HEK293 (cell line): ENCODE data around the gene ITGB8.

ENCODE experiments used
- BCL11A ChIP-seq: fragments of 450-650 bp; formaldehyde crosslinking; IDR thresholded peaks from 2 replicates; pipeline ENCODE4 v1.5.1; 2016; ENCODE audit warnings: low read depth, missing biosample characterization, missing genetic modification characterization
- GFI1B ChIP-seq: fragments of 450-650 bp; formaldehyde crosslinking; IDR thresholded peaks from 2 replicates; pipeline ENCODE4 v1.5.1; 2016; ENCODE audit warnings: missing biosample characterization, missing genetic modification characterization
- SP2 ChIP-seq: fragments of 450-650 bp; formaldehyde crosslinking; IDR thresholded peaks from 2 replicates; pipeline ENCODE4 v1.5.1; 2016; ENCODE audit warnings: missing biosample characterization, missing genetic modification characterization
- TCF7L2 ChIP-seq: IDR thresholded peaks from 2 replicates; pipeline ENCODE4 v1.6.1; 2011; ENCODE audit warnings: low read depth, mild to moderate bottlenecking, inconsistent platforms, low read length, moderate library complexity, borderline replicate concordance
- ZBTB20 ChIP-seq: fragments of 450-650 bp; formaldehyde crosslinking; IDR thresholded peaks from 2 replicates; pipeline ENCODE4 v1.5.1; 2016; ENCODE audit warnings: missing biosample characterization, missing genetic modification characterization
- ZNF10 ChIP-seq: fragments of 450-650 bp; formaldehyde crosslinking; IDR thresholded peaks from 2 replicates; pipeline ENCODE4 v1.5.1; 2017; ENCODE audit warnings: missing biosample characterization, missing genetic modification characterization
- ZNF202 ChIP-seq: fragments of 450-650 bp; formaldehyde crosslinking; IDR thresholded peaks from 2 replicates; pipeline ENCODE4 v1.5.1; 2016; ENCODE audit warnings: missing biosample characterization, missing genetic modification characterization, borderline replicate concordance
- ZNF302 ChIP-seq: fragments of 450-650 bp; formaldehyde crosslinking; IDR thresholded peaks from 2 replicates; pipeline ENCODE4 v1.5.1; 2016; ENCODE audit warnings: missing biosample characterization, missing genetic modification characterization, low read depth
- ZNF561 ChIP-seq: fragments of 450-650 bp; IDR thresholded peaks from 2 replicates; pipeline ENCODE4 v1.5.1; 2018; ENCODE audit warnings: missing biosample characterization, missing genetic modification characterization, borderline replicate concordance
- ZNF654 ChIP-seq: fragments of 450-650 bp; formaldehyde crosslinking; IDR thresholded peaks from 2 replicates; pipeline ENCODE4 v1.5.1; 2016; ENCODE audit warnings: low read depth, missing biosample characterization, missing genetic modification characterization
- ZNF791 ChIP-seq: fragments of 450-650 bp; formaldehyde crosslinking; IDR thresholded peaks from 2 replicates; pipeline ENCODE4 v1.5.1; 2016; ENCODE audit warnings: missing biosample characterization, missing genetic modification characterization
- TF ChIP-seq, protein P1 (sequence below): fragments of 450-650 bp; formaldehyde crosslinking; IDR thresholded peaks from 2 replicates; pipeline ENCODE4 v1.5.1; 2016; ENCODE audit warnings: missing biosample characterization, missing genetic modification characterization
- TF ChIP-seq, protein P2 (sequence below): fragments of 450-650 bp; formaldehyde crosslinking; IDR thresholded peaks from 2 replicates; pipeline ENCODE4 v1.5.1; 2016; ENCODE audit warnings: missing biosample characterization, missing genetic modification characterization
- TF ChIP-seq, protein P3 (sequence below): fragments of 450-650 bp; formaldehyde crosslinking; IDR thresholded peaks from 2 replicates; pipeline ENCODE4 v1.5.1; 2016; ENCODE audit warnings: missing biosample characterization, missing genetic modification characterization, borderline replicate concordance
- TF ChIP-seq, protein P4 (sequence below): fragments of 450-650 bp; formaldehyde crosslinking; IDR thresholded peaks from 2 replicates; pipeline ENCODE4 v1.5.1; 2016; ENCODE audit warnings: missing biosample characterization, missing genetic modification characterization
- TF ChIP-seq, protein P5 (sequence below): fragments of 450-650 bp; formaldehyde crosslinking; conservative IDR thresholded peaks from 2 replicates; pipeline ENCODE4 v1.5.1; 2016; ENCODE audit warnings: low read depth, missing biosample characterization, missing genetic modification characterization

Gene ITGB8

DNA sequence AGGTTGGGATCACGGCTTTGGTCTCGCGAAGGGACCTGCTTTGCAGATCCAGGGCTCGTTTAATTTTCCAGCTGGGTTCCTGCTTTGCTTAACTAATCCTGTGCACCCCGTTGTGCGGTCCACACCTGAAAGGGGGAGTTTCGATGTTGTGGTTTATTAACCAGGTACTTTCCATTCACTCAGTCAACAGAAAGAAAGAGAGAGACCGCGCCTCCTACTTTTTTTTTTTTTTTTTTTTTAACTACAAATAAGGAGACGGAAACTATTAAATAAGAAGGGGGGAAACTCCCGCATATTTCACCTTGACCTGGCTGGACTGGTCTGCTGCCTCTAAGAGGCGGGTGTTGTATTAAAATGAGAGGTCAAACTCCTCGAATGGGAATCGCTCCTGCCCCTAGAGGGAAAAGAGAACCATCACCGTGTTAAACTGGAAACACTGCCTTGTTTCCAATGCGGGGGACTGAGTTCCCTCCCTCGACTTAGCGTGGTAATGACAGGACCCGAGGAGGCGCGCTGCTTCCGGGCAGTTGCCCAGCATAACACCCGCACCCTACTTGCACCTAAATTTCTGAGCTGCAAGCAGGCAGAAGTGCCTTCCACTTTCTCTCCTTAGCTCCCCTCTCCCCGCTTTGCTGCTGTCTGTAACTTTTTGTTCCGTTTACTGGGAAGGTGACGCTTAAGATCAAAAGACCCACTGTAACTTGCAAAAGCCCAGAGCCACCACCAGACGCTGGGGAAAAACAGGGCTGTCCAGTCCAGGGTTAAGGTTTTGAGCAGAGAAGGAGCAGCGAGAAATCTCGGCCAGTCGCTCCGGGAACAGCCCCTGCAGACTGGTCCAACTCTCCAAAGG is 1.1 kb upstream of the ITGB8 start (continued):
- TF ChIP-seq, protein P1, sequence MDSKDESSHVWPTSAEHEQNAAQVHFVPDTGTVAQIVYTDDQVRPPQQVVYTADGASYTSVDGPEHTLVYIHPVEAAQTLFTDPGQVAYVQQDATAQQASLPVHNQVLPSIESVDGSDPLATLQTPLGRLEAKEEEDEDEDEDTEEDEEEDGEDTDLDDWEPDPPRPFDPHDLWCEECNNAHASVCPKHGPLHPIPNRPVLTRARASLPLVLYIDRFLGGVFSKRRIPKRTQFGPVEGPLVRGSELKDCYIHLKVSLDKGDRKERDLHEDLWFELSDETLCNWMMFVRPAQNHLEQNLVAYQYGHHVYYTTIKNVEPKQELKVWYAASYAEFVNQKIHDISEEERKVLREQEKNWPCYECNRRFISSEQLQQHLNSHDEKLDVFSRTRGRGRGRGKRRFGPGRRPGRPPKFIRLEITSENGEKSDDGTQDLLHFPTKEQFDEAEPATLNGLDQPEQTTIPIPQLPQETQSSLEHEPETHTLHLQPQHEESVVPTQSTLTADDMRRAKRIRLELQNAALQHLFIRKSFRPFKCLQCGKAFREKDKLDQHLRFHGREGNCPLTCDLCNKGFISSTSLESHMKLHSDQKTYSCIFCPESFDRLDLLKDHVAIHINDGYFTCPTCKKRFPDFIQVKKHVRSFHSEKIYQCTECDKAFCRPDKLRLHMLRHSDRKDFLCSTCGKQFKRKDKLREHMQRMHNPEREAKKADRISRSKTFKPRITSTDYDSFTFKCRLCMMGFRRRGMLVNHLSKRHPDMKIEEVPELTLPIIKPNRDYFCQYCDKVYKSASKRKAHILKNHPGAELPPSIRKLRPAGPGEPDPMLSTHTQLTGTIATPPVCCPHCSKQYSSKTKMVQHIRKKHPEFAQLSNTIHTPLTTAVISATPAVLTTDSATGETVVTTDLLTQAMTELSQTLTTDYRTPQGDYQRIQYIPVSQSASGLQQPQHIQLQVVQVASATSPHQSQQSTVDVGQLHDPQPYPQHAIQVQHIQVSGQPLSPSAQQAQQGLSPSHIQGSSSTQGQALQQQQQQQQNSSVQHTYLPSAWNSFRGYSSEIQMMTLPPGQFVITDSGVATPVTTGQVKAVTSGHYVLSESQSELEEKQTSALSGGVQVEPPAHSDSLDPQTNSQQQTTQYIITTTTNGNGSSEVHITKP (tag by site-specific recombination): peak; percentile 96
- TF ChIP-seq BCL11A (0 out of 2 replicates have a peak, but pooled peaks have one; percentile 11), TCF7L2 (no peak), ZBTB20 (peak; percentile 34; the same call in 1 of the 2 replicates), ZNF654 (tag by site-specific recombination) (no peak), GFI1B (tag by site-specific recombination) (no peak), SP2 (tag by site-specific recombination) (peak; percentile 27; the same call in 1 of the 2 replicates), ZNF561 (tag by site-specific recombination) (peak; percentile 39; the same call in 1 of the 2 replicates), ZNF10 (tag by site-specific recombination) (peak; percentile 69), ZNF791 (no peak), ZNF302 (tag by site-specific recombination) (no peak), ZNF202 (tag by site-specific recombination) (no peak)
- TF ChIP-seq, protein P2, sequence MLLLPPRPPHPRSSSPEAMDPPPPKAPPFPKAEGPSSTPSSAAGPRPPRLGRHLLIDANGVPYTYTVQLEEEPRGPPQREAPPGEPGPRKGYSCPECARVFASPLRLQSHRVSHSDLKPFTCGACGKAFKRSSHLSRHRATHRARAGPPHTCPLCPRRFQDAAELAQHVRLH: no peak
- TF ChIP-seq, protein P3, sequence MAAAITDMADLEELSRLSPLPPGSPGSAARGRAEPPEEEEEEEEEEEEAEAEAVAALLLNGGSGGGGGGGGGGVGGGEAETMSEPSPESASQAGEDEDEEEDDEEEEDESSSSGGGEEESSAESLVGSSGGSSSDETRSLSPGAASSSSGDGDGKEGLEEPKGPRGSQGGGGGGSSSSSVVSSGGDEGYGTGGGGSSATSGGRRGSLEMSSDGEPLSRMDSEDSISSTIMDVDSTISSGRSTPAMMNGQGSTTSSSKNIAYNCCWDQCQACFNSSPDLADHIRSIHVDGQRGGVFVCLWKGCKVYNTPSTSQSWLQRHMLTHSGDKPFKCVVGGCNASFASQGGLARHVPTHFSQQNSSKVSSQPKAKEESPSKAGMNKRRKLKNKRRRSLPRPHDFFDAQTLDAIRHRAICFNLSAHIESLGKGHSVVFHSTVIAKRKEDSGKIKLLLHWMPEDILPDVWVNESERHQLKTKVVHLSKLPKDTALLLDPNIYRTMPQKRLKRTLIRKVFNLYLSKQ: no peak
- TF ChIP-seq, protein P4, sequence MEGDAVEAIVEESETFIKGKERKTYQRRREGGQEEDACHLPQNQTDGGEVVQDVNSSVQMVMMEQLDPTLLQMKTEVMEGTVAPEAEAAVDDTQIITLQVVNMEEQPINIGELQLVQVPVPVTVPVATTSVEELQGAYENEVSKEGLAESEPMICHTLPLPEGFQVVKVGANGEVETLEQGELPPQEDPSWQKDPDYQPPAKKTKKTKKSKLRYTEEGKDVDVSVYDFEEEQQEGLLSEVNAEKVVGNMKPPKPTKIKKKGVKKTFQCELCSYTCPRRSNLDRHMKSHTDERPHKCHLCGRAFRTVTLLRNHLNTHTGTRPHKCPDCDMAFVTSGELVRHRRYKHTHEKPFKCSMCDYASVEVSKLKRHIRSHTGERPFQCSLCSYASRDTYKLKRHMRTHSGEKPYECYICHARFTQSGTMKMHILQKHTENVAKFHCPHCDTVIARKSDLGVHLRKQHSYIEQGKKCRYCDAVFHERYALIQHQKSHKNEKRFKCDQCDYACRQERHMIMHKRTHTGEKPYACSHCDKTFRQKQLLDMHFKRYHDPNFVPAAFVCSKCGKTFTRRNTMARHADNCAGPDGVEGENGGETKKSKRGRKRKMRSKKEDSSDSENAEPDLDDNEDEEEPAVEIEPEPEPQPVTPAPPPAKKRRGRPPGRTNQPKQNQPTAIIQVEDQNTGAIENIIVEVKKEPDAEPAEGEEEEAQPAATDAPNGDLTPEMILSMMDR: peak; percentile 6; the same call in 1 of the 2 replicates
- TF ChIP-seq, protein P5, sequence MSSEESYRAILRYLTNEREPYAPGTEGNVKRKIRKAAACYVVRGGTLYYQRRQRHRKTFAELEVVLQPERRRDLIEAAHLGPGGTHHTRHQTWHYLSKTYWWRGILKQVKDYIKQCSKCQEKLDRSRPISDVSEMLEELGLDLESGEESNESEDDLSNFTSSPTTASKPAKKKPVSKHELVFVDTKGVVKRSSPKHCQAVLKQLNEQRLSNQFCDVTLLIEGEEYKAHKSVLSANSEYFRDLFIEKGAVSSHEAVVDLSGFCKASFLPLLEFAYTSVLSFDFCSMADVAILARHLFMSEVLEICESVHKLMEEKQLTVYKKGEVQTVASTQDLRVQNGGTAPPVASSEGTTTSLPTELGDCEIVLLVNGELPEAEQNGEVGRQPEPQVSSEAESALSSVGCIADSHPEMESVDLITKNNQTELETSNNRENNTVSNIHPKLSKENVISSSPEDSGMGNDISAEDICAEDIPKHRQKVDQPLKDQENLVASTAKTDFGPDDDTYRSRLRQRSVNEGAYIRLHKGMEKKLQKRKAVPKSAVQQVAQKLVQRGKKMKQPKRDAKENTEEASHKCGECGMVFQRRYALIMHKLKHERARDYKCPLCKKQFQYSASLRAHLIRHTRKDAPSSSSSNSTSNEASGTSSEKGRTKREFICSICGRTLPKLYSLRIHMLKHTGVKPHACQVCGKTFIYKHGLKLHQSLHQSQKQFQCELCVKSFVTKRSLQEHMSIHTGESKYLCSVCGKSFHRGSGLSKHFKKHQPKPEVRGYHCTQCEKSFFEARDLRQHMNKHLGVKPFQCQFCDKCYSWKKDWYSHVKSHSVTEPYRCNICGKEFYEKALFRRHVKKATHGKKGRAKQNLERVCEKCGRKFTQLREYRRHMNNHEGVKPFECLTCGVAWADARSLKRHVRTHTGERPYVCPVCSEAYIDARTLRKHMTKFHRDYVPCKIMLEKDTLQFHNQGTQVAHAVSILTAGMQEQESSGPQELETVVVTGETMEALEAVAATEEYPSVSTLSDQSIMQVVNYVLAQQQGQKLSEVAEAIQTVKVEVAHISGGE (tag by site-specific recombination): peak; percentile 31; the same call in 1 of the 2 replicates
